GM19239 (cell line): ENCODE results near the gene SLC10A6.

Experiments used
- DNase-seq: peaks from one replicate; pipeline ENCODE4 v3.0.0; 2011; ENCODE audit warnings: low spot score; ENCODE audit not compliant: insufficient read length
- FAIRE-seq: peaks from 2 replicates; lab custom pipeline; 2011; peaks lifted over from hg19 to GRCh38; lab: Jason Lieb, UNC

SLC10A6 gene

GRCh38 chr4:86809809-86810208, 39.4 kb downstream of the SLC10A6 start:
- FAIRE-seq: no peak
- DNase-seq: no peak

GRCh38 chr4:86791126-86791525, 58.1 kb downstream of the SLC10A6 start:
- DNase-seq (no peak), FAIRE-seq (peak; percentile 8)

- FAIRE-seq (no peak), DNase-seq (no peak)
Observed at GRCh38 chr4:86788826-86789225, 60.4 kb downstream of the SLC10A6 start.

GRCh38 chr4:86778175-86778574, 71.0 kb downstream of the SLC10A6 start:
- FAIRE-seq (no peak), DNase-seq (no peak)

GRCh38 chr4:86775061-86775460, 74.1 kb downstream of the SLC10A6 start:
- DNase-seq (no peak), FAIRE-seq (no peak)
